AG09319 (cell line): ENCODE results near the gene FHIT.

Experiments used
- DNase-seq: peaks from one replicate; pipeline ENCODE4 v3.0.0-alpha.2; 2010; ENCODE audit warnings: low read depth; ENCODE audit errors: extremely low read depth
- CTCF ChIP-seq: IDR thresholded peaks from 2 replicates; pipeline ENCODE4 v1.5.1; 2011; ENCODE audit warnings: low read depth, mild to moderate bottlenecking, inconsistent platforms, low read length, moderate library complexity

The FHIT gene

GRCh38 chr3:60351481-60351880 lies 899.8 kb downstream of the FHIT start:
- no peak for DNase-seq
- TF ChIP-seq CTCF = no peak

GRCh38 chr3:60344340-60344739 lies 906.9 kb downstream of the FHIT start:
- DNase-seq = no peak

GRCh38 chr3:60343831-60344230 lies 907.4 kb downstream of the FHIT start:
- no peak for TF ChIP-seq CTCF
- no peak for DNase-seq

More at GRCh38 chr3:60344340-60344739, 906.9 kb downstream of the FHIT start:
- no peak for TF ChIP-seq CTCF

- no peak for TF ChIP-seq CTCF
Measured at GRCh38 chr3:60339304-60339703, 911.9 kb downstream of the FHIT start.

GRCh38 chr3:60337421-60337820 lies 913.8 kb downstream of the FHIT start:
- no peak for TF ChIP-seq CTCF
- DNase-seq = no peak

More at GRCh38 chr3:60339304-60339703, 911.9 kb downstream of the FHIT start:
- DNase-seq = no peak

GRCh38 chr3:60336061-60336460 lies 915.2 kb downstream of the FHIT start:
- DNase-seq = no peak
- TF ChIP-seq CTCF = no peak

GRCh38 chr3:60333710-60334109 lies 917.5 kb downstream of the FHIT start:
- no peak for TF ChIP-seq CTCF
- no peak for DNase-seq
